Lower lobe of right lung (tissue), 2 donors: ENCODE measurements around the gene PLEK2. TPM values are rescaled to one million over a fixed set of nuclear protein-coding genes. Genes with fewer than 3 reads are reported as not detected.

Source experiments
- ATAC-seq, 2 donors: fragments of 200-7000 bp; cut with Tn5 transposase; one replicate each; pipeline ENCODE4 v1.9.1; 2020 to 2022; ENCODE audit warnings: mild to moderate bottlenecking in 2 of 2, moderate library complexity in 2 of 2
- DNase-seq: peaks from one replicate; pipeline ENCODE4 v3.0.0-alpha.2; 2020
- H3K27ac ChIP-seq: fragments of 200-600 bp; one replicate; pipeline ENCODE4 v1.8.0; 2022
- H3K27me3 ChIP-seq: fragments of 200-600 bp; one replicate; pipeline ENCODE4 v1.8.0; 2022; ENCODE audit warnings: low read depth
- H3K36me3 ChIP-seq: fragments of 200-600 bp; one replicate; pipeline ENCODE4 v1.8.0; 2022; ENCODE audit warnings: mild to moderate bottlenecking
- H3K4me1 ChIP-seq: fragments of 200-600 bp; one replicate; pipeline ENCODE4 v1.8.0; 2022
- H3K4me3 ChIP-seq: fragments of 200-600 bp; one replicate; pipeline ENCODE4 v1.8.0; 2022; ENCODE audit warnings: mild to moderate bottlenecking
- H3K9me3 ChIP-seq: fragments of 200-600 bp; one replicate; pipeline ENCODE4 v1.8.0; 2022
- intact Hi-C: fragments of 100-400 bp; cut with DNase I; formaldehyde crosslinking; loops from one replicate; pipeline ENCODE4 v1.11.0; 2022
- total RNA-seq: library from RNA; stranded (reverse); fragmentation: NEBNext Ultra II Directional; extraction: Animal tissue kit (Norgen Biotek cat#: 25700); gene quantifications from one replicate; pipeline ENCODE4 v1.2.1, GENCODE V29; 2021
- TF ChIP-seq, protein P1 (sequence below): fragments of 200-600 bp; IDR thresholded peaks from one replicate; pipeline ENCODE4 v1.8.0; 2022; ENCODE audit warnings: antibody characterized with exemption, mild to moderate bottlenecking
- donor health status: DM: no; HTN: yes; CAD: no; lungs with severe emphysema.

The PLEK2 gene
- total RNA-seq, 1 donor from 2014 or later: 2.3 TPM

DNA sequence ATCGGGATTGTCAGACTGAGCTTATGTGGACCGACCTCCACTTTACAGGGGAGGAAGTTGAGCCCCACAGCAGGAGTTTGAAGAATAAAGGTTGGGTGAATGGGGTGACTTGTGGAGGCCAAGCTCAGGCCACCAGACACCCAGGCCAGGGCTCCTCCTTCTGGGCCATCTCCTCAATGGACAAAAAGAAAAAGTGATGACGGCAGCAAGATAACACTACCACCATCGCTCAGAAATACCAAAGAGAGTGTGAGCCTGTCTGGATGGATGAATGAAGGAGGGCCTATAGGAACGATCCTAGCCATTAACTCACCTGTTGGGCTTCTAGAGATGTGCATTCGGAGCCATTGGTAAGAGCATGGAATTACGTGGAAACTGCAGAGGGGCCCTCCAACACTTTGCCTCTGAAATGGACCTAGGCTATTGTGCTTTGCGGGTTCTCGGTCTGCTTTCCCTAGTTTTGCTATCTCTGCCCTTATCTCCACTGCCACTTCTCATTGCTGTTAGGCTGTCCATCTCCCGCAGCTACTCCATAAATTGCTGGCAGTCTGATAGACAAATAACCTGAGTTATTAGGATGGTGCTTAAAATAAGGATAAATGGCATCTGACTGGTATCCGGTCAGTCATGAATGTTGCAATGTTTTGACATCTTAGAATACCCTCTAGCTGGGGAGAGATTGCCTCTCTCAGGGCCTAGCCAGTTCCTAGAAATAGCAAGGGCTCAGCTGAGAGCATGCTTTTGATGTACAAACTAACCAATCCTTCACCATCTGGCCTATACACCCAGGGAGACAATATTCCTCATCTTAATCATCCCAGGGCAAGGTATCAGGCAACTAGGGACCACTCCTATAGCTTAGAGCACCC is 9.6 kb upstream of the PLEK2 start:
- no peaks in the 10 kb centered on the region for H3K36me3 ChIP-seq
- intact Hi-C loops: no loop called here
- TF ChIP-seq, protein P1, sequence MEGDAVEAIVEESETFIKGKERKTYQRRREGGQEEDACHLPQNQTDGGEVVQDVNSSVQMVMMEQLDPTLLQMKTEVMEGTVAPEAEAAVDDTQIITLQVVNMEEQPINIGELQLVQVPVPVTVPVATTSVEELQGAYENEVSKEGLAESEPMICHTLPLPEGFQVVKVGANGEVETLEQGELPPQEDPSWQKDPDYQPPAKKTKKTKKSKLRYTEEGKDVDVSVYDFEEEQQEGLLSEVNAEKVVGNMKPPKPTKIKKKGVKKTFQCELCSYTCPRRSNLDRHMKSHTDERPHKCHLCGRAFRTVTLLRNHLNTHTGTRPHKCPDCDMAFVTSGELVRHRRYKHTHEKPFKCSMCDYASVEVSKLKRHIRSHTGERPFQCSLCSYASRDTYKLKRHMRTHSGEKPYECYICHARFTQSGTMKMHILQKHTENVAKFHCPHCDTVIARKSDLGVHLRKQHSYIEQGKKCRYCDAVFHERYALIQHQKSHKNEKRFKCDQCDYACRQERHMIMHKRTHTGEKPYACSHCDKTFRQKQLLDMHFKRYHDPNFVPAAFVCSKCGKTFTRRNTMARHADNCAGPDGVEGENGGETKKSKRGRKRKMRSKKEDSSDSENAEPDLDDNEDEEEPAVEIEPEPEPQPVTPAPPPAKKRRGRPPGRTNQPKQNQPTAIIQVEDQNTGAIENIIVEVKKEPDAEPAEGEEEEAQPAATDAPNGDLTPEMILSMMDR: no peak
- no peak for ATAC-seq
- no peaks in the 10 kb centered on the region for H3K9me3 ChIP-seq
- H3K27me3 ChIP-seq: peaks cover 14% of the 10 kb centered on the region
- no peak for DNase-seq
- H3K4me1 ChIP-seq: no peaks in the 10 kb centered on the region
- no peak overlapping the region for H3K27ac ChIP-seq
- H3K4me3 ChIP-seq: no peak overlapping the region

DNA sequence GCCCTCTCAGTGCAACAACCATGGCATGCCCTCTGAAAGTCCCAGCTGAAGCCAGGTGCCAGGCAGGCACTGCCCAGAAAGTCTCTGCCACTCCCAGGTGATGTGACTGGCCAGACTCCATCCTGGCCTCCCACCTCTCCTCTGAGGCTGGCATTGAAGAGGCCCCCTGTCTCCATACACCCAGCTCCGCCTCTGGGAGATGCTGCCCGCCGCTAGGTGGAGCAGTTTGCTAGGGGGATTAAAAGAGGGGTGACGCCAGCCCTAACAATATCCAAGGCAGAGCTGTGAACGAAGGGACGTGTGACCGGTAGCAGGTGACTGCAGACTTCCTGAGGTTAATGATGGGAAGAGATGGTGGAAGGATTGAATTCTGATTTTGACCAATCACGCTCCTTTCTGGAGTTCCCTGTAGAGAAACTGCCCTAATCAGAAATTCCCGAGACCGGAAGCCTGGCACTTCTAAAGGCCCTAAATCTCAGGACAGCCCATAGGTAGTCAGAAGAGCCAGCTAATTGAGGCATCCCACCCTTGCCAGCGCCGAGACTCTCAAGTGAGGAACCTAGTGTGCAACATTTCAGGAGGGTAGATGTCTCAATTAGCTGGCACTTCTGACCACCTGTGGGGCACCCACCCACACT is 8.3 kb upstream of the PLEK2 start:
- Histone ChIP-seq H3K36me3 (no peaks in the 10 kb centered on the region), H3K4me1 (no peaks in the 10 kb centered on the region), H3K27me3 (peaks cover 3% of the 10 kb centered on the region), H3K9me3 (no peaks in the 10 kb centered on the region), H3K27ac (no peak overlapping the region), H3K4me3 (no peak overlapping the region)
- ATAC-seq: peak; percentile 37 to 45
- TF ChIP-seq, protein P1: peak; percentile 42
- intact Hi-C loops: no loop called here
- no peak for DNase-seq

DNA sequence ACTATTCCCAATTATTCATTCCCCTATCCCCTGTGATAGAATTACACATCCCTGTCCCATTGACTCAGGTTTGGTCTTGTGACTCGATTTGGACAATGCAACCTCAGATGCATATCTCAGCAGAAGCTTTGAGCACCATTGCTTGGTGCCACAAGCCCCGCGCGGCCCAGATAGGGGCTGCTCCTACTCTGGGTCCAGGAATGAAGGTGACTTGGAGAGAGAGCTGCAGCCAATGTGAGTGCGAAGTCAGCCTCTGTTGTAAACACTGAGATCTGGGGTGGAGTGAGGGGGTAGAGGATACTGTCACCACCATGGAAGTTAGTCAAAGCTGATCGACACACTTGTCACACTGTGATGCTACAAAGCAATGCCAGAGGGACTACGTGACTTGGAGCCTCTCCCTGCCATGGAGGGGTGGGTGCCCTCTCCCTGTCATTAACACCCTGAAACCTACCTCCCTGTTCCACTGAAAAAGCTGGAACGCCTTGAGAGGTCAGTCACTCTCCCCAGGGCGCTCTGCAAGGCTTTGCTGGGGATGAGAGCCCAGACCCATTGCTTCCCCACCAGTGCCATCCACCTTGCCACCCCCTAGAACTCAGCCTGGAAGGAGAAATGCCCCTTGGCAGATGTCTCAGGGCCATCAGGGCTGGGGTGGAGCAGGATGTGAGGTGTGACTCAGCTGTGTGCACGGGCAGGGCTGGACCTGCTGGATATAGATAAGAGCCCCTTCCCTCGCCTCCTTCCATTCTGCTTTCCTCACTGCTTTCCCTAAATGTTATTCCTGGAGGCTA is 6.6 kb upstream of the PLEK2 start:
- no peaks in the 10 kb centered on the region for H3K9me3 ChIP-seq
- no peak overlapping the region for H3K4me3 ChIP-seq
- no peak overlapping the region for H3K27ac ChIP-seq
- H3K36me3 ChIP-seq: no peaks in the 10 kb centered on the region
- peaks cover 6% of the 10 kb centered on the region for H3K4me1 ChIP-seq
- DNase-seq (no peak), ATAC-seq (no peak)
- intact Hi-C loops: no loop called here
- TF ChIP-seq, protein P1: no peak
- H3K27me3 ChIP-seq: no peaks in the 10 kb centered on the region

DNA sequence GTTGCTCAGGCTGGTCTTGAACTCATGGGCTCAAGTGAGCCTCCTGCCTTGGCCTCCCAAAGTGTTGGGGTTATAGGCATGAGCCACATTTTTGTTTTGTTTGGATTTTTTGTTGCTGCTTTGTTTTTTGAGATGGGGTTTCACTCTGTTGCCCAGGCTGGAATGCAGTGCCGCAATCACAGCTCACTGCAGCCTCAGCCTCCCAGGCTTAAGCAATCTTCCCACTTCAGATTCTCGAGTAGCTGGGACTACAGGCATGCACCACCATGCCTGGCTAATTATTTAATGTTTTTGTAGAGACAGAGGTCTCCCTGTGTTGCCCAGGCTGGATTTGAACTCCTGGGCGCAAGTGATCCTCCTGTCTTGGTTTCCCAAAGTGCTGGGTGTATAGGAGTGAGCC is 5.7 kb upstream of the PLEK2 start:
- TF ChIP-seq, protein P1: no peak
- H3K4me3 ChIP-seq: no peak overlapping the region
- H3K9me3 ChIP-seq: no peaks in the 10 kb centered on the region
- H3K4me1 ChIP-seq: peaks cover 6% of the 10 kb centered on the region
- no peak overlapping the region for H3K27ac ChIP-seq
- no peak for DNase-seq
- ATAC-seq: peak; percentile 20 to 55
- no peaks in the 10 kb centered on the region for H3K36me3 ChIP-seq
- intact Hi-C loops: no loop called here
- H3K27me3 ChIP-seq: no peaks in the 10 kb centered on the region

DNA sequence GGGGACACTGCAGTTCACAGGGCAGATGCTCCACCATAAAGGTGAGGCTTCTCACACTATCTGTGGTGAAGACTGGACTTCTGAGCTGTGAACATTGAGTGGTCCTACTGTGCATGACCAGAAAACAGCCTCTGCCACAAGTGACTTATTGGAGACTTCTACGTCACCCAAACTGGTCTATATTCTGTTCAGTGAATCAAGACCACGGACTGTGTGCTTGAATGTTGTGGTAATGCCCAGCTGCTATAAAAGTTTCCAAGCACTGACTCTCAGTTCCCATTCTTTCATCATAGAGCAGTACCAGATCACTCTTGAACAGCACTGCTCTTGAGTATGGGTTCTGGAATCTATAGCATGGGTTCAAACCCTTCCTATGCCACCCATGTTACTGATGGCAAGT is 4.8 kb upstream of the PLEK2 start:
- TF ChIP-seq, protein P1: no peak
- Histone ChIP-seq H3K4me1 (peaks cover 14% of the 10 kb centered on the region), H3K9me3 (no peaks in the 10 kb centered on the region), H3K4me3 (no peak overlapping the region), H3K27ac (no peak overlapping the region), H3K36me3 (no peaks in the 10 kb centered on the region), H3K27me3 (peaks cover 4% of the 10 kb centered on the region)
- intact Hi-C loops: no loop called here
- DNase-seq (no peak), ATAC-seq (no peak)
